ENCODE measurements around the gene LGALS7.
"Not testable (repeated sequence)": the region's sequence is repeated elsewhere in the genome, so short reads cannot be mapped to it uniquely, and the experiment has no call there.

The LGALS7 gene

GRCh38 chr19:38797781-38798180 is 24.5 kb upstream of the LGALS7 start:
- not testable (repeated sequence) for DNase-seq

GRCh38 chr19:38796154-38796553 is 22.8 kb upstream of the LGALS7 start:
- DNase-seq, result no peak

DNA sequence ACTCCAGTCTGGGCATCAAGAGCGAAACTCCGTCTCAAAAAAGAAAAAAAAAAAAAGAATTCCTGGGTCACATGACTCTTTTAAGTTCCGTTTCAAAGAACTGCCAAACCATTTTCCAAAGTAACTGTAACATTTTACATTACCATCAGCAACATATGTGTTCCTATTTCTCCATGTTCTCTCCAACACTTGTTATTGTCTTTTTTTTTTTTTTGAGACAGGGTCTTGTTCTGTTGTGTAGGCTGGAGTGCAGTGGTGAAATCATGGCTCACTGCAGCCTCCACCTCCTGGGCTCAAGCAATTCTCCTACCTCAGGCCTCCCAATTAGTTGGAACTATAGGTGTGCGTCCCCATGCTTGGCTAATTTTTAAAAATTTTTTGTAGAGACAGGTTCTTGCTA is 22.2 kb upstream of the LGALS7 start:
- no peak for DNase-seq

GRCh38 chr19:38793671-38794070 is 20.4 kb upstream of the LGALS7 start:
- DNase-seq, result no peak

DNA sequence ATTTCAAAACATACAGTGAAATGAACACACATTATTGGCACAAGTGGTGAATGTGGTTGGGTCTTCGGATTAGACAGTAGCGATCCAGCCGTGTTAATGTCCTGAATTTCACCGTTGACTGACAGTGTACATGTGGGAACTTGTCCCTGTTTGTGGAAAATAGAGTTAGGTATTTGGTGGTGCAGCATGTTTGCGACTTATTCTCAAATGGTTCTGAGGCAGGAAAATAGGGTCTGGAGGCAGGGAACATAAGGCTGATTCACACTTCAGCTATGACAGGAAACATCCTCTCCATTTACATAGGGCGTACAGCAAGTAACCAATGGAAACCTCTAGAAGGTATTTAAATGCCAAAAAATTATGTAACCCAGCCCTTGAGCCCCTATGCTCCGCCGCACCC is 19.9 kb upstream of the LGALS7 start:
- DNase-seq, result peak; percentile 72

GRCh38 chr19:38792250-38793111 is 19.2 kb upstream of the LGALS7 start:
- peak; percentile 65 for DNase-seq

GRCh38 chr19:38791451-38792064 is 18.2 kb upstream of the LGALS7 start:
- DNase-seq, result not testable (repeated sequence)

DNA sequence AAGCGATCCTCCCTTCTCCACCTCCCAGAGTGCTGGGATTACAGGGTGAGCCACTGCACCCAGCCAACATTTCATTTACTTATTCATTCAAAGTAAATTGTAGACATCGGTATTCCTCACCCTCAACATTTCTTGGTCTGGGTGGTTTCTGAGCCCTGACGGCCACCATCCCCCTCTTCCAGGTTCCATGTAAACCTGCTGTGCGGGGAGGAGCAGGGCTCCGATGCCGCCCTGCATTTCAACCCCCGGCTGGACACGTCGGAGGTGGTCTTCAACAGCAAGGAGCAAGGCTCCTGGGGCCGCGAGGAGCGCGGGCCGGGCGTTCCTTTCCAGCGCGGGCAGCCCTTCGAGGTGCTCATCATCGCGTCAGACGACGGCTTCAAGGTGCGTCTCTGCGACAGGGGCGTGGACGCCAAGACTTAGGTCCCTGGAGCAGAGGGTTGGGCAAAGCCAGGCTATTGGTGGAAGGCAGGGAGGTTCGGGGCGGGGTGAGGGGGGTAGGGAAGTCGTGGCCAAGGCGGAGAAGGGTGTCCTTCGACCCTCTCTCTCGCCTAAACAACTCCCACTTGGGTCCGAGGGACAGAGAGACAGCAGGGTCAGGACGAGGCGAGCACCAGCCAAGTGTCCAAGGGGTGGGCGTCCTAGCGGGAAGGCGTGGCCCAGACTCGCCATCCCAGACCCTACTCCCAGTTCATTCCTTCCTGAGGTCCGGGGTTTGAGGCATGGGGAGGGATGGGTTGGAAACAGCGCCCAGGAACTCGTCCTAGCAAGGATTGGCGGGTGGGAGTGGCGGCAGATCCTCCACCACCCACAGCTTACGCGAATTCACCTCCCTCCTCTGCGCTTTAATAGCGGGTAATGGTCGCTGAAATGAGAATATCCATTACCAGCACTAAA is 17.4 kb upstream of the LGALS7 start:
- not testable (repeated sequence) for DNase-seq

- no peak for DNase-seq
These were observed 15.3 kb upstream of the LGALS7 start, which contains the start of gene LGALS7B for GRCh38 chr19:38788478-38789243. Gene LGALS7B (plus strand): TSS chr19:38789200. CDS start chr19:38789227, 27 bp downstream.

DNA sequence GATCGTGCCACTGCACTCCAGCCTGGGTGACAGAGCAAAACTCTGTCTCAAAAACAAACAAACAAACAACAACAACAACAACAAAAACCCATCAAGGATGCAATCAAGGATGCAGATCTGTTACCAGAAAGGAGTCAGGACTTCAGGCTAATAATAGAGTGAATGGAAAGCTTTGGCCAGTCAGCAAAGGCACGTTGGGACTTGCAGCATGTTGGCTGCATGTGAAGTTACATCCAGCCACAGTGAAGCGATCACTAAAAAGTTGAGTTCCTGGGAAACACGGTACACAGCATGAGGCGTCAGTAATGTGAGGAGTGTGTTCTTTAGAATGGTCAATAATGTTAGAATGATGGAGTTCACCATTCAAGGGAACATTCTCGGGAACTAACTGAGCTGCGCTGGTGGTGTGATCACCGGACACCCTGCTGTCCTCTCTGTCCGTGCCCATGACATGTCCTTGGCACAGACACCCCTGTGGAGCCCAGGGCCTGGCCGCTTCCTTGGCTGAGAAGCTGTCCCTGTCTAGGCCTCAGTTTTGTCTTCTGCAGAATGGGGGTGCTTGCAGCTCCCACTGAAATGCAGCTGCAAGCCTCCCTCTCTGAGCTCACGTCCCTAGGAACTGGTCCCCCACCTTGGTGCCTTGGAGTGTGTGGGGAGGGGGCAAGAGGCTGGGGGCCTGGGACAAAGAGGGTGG is 13.4 kb upstream of the LGALS7 start:
- no peak for DNase-seq

GRCh38 chr19:38786061-38786460 is 12.7 kb upstream of the LGALS7 start:
- not testable (repeated sequence) for DNase-seq

GRCh38 chr19:38785187-38785699 is 11.9 kb upstream of the LGALS7 start:
- DNase-seq, result no peak

GRCh38 chr19:38784224-38784623 is 10.9 kb upstream of the LGALS7 start:
- no peak for DNase-seq

DNA sequence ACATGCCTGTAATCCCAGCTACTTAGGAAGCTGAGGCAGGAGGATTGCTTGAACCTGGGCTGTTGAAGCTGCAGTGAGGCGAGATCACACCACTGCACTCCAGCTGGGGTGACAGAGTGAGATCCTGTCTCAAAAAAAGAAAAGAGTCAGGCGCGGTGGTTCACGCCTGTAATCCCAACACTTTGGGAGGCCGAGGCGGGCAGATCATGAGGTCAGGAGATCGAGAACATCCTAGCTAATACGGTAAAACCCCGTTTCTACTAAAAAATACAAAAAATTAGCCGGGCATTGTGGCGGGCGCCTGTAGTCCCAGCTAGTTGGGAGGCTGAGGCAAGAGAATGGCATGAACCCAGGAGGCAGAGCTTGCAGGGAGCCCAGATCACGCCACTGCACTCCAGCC is 8.9 kb upstream of the LGALS7 start:
- DNase-seq, result not testable (repeated sequence)

GRCh38 chr19:38781058-38781457 is 7.7 kb upstream of the LGALS7 start:
- DNase-seq, result no peak

DNA sequence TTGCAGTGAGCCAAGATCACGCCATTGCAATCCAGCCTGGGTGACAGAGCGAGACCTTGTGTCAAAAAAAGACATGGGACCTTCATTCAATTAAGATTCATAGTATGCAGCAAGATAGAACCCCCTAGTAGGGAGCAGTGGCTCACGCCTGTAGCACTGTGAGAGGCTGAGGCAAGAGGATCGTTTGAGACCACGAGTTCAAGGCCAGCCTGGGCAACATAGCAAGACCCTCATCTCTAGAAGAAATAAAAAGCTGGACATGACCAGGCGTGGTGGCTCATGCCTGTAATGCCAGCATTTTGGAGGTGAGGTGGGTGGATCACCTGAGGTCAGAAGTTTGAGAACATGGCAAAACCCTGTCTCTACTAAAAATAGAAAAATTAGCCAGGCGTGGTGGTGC is 7.1 kb upstream of the LGALS7 start:
- no peak for DNase-seq

DNA sequence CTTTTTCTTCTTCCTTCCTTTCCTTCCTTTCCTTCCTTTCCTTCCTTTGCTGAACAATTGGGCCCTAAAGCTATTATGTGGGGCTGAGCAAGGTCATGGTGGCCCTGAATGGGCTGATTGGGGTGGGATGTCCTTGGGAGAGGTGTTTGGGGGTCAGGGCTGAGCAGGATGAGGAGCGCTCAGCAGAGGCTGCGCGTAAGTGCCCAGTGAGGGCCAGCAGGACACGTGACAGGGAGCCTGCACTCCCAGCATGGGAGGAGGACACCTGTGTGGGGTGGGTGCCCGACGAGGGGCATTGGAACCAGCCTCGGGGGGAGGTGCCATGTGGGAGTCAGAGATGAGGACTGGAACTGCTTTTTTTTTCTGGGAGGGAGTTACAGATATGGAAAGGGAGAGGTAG is 5.4 kb upstream of the LGALS7 start:
- no peak for DNase-seq

DNA sequence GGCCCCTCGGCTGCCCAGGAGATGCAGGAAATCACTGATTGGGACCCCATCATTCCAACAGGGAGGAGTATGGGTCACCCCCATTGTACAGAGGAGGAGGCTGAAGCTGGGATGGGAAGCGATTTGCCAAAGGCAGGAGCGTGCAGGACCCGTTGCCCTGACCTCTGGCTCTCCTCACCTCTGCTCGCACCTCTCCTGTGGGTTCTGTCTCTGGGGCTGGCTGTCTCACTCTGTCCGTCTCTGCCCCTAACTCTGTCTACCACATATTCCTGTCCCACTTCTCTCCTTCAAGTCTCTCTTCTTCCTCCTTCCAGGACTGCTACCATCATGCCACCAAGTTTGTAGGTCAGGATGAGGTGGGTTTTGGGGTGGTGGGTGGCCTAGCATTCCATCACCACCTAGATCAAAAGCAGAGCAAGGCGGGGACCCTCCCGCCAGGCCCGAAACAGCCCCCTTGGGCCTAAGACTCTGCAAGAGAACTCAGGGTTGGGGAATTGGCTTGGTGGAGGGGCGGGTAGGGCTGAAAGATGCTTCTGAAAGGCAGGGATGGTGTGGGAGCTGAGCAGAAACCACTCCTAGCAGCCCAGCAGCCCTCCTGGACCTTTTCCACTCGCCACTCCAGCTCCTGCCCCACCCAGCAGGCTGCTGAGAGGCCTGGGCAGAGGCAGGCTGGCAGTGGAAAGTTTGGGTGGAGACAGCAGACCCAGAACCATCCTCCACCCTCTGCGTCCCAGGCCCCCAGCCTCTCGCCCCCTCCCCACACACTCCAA is 1.0 kb upstream of the LGALS7 start:
- peak; percentile 44 for DNase-seq

- not testable (repeated sequence) for DNase-seq
These were observed 1.7 kb downstream of the LGALS7 start for GRCh38 chr19:38771569-38771968.

GRCh38 chr19:38770949-38771275 is 2.4 kb downstream of the LGALS7 start:
- not testable (repeated sequence) for DNase-seq

All from 8988T (cell line).